ENCODE data around the gene CRK. TPM values are rescaled to one million over a fixed set of nuclear protein-coding genes. Genes with fewer than 3 reads are reported as not detected.
A peak's percentile ranks its signal among the peaks of the same experiment; 100 is the strongest.
"Not testable (repeated sequence)": the region's sequence is repeated elsewhere in the genome, so short reads cannot be mapped to it uniquely, and the experiment has no call there.

CRK gene
- total RNA-seq, 1 donor from 2014 or later: 37.9 TPM

- DNase-seq; ATAC-seq; intact Hi-C loops (cut with micrococcal nuclease): not testable (repeated sequence)
Observed at GRCh38 chr17:1442721-1443120, 13.3 kb downstream of the CRK start.

DNA sequence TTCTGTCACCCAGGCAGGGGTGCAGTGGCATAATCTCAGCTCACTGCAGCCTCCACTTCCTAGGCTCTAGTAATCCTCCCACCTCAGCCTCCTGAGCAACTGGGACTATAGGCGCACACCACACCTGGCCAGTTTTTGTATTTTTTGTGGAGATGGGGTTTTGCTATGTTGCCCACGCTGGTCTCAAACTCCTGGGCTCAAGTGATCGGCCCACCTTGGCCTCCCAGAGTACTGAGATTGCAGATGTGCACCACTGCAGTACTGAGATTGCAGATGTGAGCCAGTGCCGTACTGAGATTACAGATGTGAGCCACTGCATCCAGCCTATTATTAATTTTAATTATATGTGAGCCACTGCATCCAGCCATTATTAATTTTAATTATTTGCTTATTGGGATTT lies 13.8 kb downstream of the CRK start:
- no peak for ATAC-seq
- no peak for DNase-seq
- intact Hi-C loops (cut with micrococcal nuclease): no loop called here

- ATAC-seq: no peak
- intact Hi-C loops (cut with micrococcal nuclease): no loop called here
- no peak for DNase-seq
Observed at GRCh38 chr17:1440921-1441320, 15.1 kb downstream of the CRK start.

- DNase-seq (no peak), ATAC-seq (no peak)
- intact Hi-C loops (cut with micrococcal nuclease): no loop called here
Observed at GRCh38 chr17:1438593-1439083, 17.4 kb downstream of the CRK start.

- intact Hi-C loops (cut with micrococcal nuclease): no loop called here
- no peak for ATAC-seq
- DNase-seq: no peak
Observed at GRCh38 chr17:1435326-1435725, 20.7 kb downstream of the CRK start.

DNA sequence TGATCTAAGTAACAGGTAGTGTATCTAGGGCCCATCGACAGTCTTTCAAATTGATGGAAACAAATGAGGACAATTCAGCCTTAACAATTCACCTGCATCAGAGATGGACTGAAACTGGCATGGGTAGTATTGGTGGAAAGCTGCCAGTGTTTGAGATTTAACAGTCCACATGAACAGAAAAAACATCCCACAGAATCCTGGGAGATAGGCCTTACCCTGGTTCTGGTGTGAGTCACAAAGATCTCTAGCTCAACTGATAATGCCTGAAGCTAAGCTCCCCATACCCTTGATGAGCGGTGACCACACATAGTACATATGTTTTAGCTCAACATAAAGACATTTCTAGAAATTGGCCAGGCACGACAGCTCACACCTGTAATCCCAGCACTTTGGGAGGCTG lies 21.9 kb downstream of the CRK start:
- intact Hi-C loops (cut with micrococcal nuclease): no loop called here
- no peak for DNase-seq
- ATAC-seq: peak; percentile 63

- DNase-seq (no peak), ATAC-seq (no peak)
- intact Hi-C loops (cut with micrococcal nuclease): no loop called here
Observed at GRCh38 chr17:1431631-1432104, 24.4 kb downstream of the CRK start.

- no peak for DNase-seq
- ATAC-seq: peak; percentile 41
- intact Hi-C loops (cut with micrococcal nuclease): no loop called here
Observed at GRCh38 chr17:1423456-1424135, 32.4 kb downstream of the CRK start.

- DNase-seq: peak; percentile 1
- intact Hi-C loops (cut with micrococcal nuclease): no loop called here
- ATAC-seq: peak; percentile 88
Observed at GRCh38 chr17:1422885-1423284, 33.1 kb downstream of the CRK start.

GRCh38 chr17:1421470-1421869 lies 34.6 kb downstream of the CRK start:
- DNase-seq (no peak), ATAC-seq (no peak)
- intact Hi-C loops (cut with micrococcal nuclease): no loop called here

GRCh38 chr17:1420981-1421380 lies 35.1 kb downstream of the CRK start:
- DNase-seq: no peak
- no peak for ATAC-seq
- intact Hi-C loops (cut with micrococcal nuclease): no loop called here

DNA sequence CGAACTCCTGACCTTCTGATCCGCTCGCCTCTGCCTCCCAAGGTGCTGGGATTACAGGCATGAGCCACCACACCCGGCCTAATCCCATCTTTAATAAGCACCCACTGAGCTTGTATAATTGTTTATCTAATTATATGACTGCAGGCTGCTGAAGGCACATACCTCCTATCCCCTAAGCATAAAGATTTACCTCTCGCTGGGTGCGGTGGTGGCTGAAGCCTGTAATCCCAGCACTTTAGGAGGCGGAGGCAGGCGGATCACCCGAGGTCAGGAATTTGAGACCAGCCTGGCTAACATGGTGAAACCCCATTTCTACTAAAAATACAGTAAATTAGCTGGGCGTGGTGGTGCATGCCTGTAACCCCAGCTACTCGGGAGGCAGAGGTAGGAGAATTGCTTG lies 35.9 kb downstream of the CRK start:
- DNase-seq (no peak), ATAC-seq (no peak)
- intact Hi-C loops (cut with micrococcal nuclease): no loop called here

- ATAC-seq; DNase-seq; intact Hi-C loops (cut with micrococcal nuclease): not testable (repeated sequence)
Observed at GRCh38 chr17:1418476-1418875, 37.6 kb downstream of the CRK start.

DNA sequence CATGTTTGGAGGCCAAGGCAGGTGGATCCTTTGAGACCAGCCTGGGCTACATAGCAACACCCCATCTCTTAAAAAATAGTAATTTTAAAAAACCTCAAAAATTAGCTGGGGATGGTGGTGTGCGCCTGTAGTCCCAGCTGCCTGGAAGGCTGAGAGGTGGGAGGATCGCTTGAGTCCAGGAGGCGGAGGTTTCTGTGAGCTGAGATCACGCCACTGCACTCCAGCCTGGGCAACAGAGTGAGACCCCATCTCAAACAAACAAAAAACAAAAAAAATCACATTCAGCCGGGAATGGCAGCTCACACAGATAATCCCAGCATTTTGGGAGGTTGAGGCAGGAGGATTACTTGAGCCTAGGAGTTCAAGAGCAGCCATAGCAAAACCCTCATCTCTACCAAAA lies 39.6 kb downstream of the CRK start:
- intact Hi-C loops (cut with micrococcal nuclease): no loop called here
- DNase-seq: no peak
- ATAC-seq: no peak

GRCh38 chr17:1414634-1415033 lies 41.4 kb downstream of the CRK start:
- DNase-seq (no peak), ATAC-seq (peak; percentile 21)
- intact Hi-C loops (cut with micrococcal nuclease): no loop called here

- ATAC-seq (peak; percentile 62), DNase-seq (no peak)
- intact Hi-C loops (cut with micrococcal nuclease): no loop called here
Observed at GRCh38 chr17:1414001-1414574, 41.9 kb downstream of the CRK start.

GRCh38 chr17:1413281-1413791 lies 42.7 kb downstream of the CRK start:
- intact Hi-C loops (cut with micrococcal nuclease): no loop called here

GRCh38 chr17:1412185-1413110 lies 43.6 kb downstream of the CRK start:
- intact Hi-C loops (cut with micrococcal nuclease): no loop called here
- DNase-seq (no peak), ATAC-seq (no peak)

More at GRCh38 chr17:1413281-1413791, 42.7 kb downstream of the CRK start:
- peak; percentile 86 for ATAC-seq
- DNase-seq: peak; percentile 83

- ATAC-seq (no peak), DNase-seq (no peak)
- intact Hi-C loops (cut with micrococcal nuclease): no loop called here
Observed at GRCh38 chr17:1402262-1402586, 53.8 kb downstream of the CRK start.
